GM19324 (cell line): ENCODE measurements around the gene OTX1.

Source experiments
- ATAC-seq: cut with Tn5 transposase; IDR thresholded peaks from one replicate; pipeline ENCODE4 v1.9.1; 2021; ENCODE audit warnings: mild to moderate bottlenecking, moderate library complexity; ENCODE audit not compliant: unreplicated experiment, low FRiP score

Gene OTX1

DNA sequence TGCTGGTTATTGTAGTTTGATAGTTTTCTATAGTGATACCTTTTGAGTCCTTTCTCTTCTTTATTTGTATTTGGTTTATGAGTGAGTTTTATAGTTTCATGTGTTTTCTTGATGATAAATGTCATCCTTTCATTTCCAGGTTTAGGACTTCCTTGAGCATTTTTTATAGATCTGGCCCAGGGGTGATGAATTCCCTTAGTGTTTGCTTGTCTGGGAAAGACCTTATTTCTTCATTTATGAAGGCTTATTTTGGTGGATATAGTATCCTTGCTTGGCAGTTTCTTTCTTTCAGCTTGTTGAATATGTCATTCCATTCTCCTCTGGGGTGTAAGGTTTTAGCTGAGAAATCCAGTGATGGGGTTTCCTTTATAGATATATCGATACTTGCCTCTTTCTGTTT is 53.9 kb downstream of the OTX1 start:
- no peak for ATAC-seq
